ENCODE measurements around the gene ACD. TPM values are rescaled to one million over a fixed set of nuclear protein-coding genes. Genes with fewer than 3 reads are reported as not detected.

The ACD gene
- total and polyA plus RNA-seq, 9 donors = 5.3 to 40.8 (median 29.4) TPM

DNA sequence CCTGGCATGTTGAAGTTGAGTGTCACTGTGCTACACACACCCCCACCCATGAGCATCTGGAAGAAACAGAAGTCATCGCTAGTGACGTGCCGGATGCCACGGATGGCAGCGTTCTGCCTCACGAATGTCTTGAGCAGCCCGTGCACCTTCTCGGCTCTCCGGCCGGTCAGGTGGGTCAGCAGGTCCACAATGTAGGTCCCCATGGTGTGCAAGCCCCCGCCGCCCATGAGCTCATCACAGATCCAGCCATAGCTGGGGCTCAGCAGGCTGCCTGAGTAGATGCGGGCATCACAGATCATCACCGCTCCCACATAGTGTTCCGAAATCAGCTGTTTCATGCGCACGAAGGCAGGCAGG, 15.5 kb upstream of the ACD start:
- Histone ChIP-seq H3K4me1 (ENCODE audit: insufficient read depth) (peaks cover 12% of the 10 kb centered on the region), H3K27me3 (no peaks in the 10 kb centered on the region), H3K4me3 (no peak overlapping the region), H3K36me3 (no peaks in the 10 kb centered on the region), H3K27ac (no peak overlapping the region), H3K9me3 (no peaks in the 10 kb centered on the region)
- WGBS, 3 donors = 91 to 96% (median 93%) methylated on average over 16 to 17 of the region's 17 CpGs
- peak in 1 of 5 donors; percentile 38 for DNase-seq
- intact Hi-C loops (cut with DNase I) = loop anchor here in 2 of 4 donors (5.0 to 10.0 kb wide), 3 partner anchors 129 to 349 kb away; partner anchors contain the start of genes CTRL (in 1 of the 2), DDX28 (in 1 of the 2), DUS2 (in 1 of the 2) and RANBP10 (in 1 of the 2)
- TF ChIP-seq EP300 (IDR thresholded peaks at IDR 0.05) (no peak), POLR2A (IDR thresholded peaks at IDR 0.05) (no peak)
- TF ChIP-seq, protein P1, sequence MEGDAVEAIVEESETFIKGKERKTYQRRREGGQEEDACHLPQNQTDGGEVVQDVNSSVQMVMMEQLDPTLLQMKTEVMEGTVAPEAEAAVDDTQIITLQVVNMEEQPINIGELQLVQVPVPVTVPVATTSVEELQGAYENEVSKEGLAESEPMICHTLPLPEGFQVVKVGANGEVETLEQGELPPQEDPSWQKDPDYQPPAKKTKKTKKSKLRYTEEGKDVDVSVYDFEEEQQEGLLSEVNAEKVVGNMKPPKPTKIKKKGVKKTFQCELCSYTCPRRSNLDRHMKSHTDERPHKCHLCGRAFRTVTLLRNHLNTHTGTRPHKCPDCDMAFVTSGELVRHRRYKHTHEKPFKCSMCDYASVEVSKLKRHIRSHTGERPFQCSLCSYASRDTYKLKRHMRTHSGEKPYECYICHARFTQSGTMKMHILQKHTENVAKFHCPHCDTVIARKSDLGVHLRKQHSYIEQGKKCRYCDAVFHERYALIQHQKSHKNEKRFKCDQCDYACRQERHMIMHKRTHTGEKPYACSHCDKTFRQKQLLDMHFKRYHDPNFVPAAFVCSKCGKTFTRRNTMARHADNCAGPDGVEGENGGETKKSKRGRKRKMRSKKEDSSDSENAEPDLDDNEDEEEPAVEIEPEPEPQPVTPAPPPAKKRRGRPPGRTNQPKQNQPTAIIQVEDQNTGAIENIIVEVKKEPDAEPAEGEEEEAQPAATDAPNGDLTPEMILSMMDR (IDR thresholded peaks at IDR 0.05) = no peak

DNA sequence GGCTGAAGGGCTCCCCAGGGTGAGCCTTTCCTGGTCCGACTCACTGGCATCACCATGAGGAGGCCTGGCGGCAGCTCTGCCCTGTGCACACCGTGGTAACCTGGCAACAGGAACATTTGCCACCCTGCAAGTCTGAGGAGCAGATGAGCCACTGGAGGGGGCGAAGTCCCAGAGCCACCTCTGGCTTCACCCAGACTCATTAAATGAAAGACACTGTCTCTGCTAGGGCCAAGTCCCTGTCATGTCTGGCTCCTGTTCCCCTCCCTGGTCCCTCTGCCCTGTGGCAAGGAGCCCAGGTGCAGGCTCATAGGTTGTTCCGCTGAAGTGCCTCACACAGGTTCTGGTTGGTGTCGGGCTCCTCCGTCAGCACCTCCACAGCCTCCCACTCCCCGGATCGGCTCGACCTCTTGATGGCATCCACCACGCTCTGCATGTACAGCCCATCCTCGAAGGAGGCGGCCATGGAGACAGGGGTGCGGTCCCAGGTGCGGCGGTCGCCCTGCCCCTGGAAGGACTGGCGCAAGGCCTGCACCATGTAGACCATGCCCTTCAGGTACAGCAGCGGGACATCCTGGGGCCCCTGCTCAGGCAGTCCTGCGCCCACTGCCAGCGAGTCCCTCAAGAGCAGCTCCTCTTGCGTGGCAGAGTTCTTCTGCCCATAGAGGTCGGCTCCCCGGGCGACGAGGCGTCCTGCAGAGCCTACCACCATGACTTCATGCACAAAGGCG, 15.0 kb upstream of the ACD start:
- no peak overlapping the region for H3K4me3 ChIP-seq
- no peak for TF ChIP-seq POLR2A (IDR thresholded peaks at IDR 0.05)
- TF ChIP-seq, protein P1 (IDR thresholded peaks at IDR 0.05) = no peak
- TF ChIP-seq EP300 (IDR thresholded peaks at IDR 0.05) = no peak
- no peaks in the 10 kb centered on the region for H3K27me3 ChIP-seq
- no peaks in the 10 kb centered on the region for H3K9me3 ChIP-seq
- intact Hi-C loops (cut with DNase I) = loop anchor here in 2 of 4 donors (5.0 to 10.0 kb wide), 3 partner anchors 130 to 350 kb away; partner anchors contain the start of genes CTRL (in 1 of the 2), DDX28 (in 1 of the 2), DUS2 (in 1 of the 2) and RANBP10 (in 1 of the 2)
- WGBS, 3 donors = 92 to 95% (median 92%) methylated on average over 28 of the region's 28 CpGs
- no peaks in the 10 kb centered on the region for H3K36me3 ChIP-seq
- H3K4me1 ChIP-seq (ENCODE audit: insufficient read depth) = peaks cover 12% of the 10 kb centered on the region
- peak in 1 of 5 donors; percentile 41 for DNase-seq
- H3K27ac ChIP-seq = peak overlapping the region in 1 of 2 donors; percentile 72

DNA sequence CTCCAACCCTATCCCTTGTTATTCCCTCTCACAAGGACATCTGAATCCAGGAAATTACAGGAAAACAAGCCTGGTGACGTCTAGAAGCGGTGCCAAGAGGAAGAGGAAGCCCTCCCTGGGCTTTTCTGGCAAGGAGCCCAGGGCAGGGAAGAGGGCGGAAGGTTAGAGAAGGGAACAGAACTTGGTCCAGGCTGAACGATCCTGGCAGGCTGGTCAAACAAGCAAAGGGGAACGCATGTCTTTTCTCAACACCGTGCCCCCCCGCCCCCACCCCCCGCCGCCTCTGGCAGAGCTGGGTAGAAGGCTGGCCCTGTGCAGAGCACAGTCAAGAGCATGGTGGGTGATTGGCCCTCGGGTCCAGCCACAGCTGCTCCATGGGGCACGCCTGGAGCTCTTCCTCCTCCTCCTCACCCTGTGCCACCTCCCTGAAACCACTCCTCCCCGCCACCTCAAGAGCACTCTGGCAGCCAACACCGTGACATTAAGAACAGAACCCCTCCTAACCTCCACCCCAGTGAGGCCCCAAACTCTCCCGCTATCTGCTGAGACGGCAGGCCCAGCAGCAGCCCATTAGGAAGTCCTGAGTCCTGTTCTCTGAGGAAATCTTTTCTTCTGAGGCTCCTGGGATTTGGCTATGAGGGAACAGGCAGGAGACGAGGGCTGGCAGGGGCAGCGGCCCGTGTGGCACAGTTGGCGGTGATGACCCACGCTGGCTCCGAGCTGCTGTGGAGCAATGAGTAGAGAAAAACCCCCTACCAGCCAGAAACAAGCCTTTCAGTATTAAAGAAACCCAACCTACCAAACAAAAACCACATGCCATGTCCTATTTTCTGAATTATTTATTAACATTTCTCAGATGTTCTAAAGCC, 13.9 kb upstream of the ACD start:
- H3K27ac ChIP-seq = peak overlapping the region; percentile 46 to 72
- H3K4me3 ChIP-seq = no peak overlapping the region
- H3K9me3 ChIP-seq = no peaks in the 10 kb centered on the region
- TF ChIP-seq EP300 (IDR thresholded peaks at IDR 0.05) (no peak), POLR2A (IDR thresholded peaks at IDR 0.05) (no peak)
- TF ChIP-seq, protein P1 (IDR thresholded peaks at IDR 0.05) = no peak
- peak; percentile 75 to 86 (median 75) for DNase-seq
- 42 to 53% (median 45%) methylated on average over 21 of the region's 21 CpGs for WGBS, 3 donors
- H3K4me1 ChIP-seq (ENCODE audit: insufficient read depth) = peaks cover 12% of the 10 kb centered on the region
- no peaks in the 10 kb centered on the region for H3K36me3 ChIP-seq
- H3K27me3 ChIP-seq = no peaks in the 10 kb centered on the region
- intact Hi-C loops (cut with DNase I) = loop anchor here in 2 of 4 donors (10.0 kb wide), 2 partner anchors 131 to 351 kb away; partner anchors contain the start of genes DDX28 (in 1 of the 2), DUS2 (in 1 of the 2), RANBP10 (in 1 of the 2) and TSNAXIP1 (in 1 of the 2)
